H1 (cell line): ENCODE measurements around the gene LEFTY2. TPM values are rescaled to one million over a fixed set of nuclear protein-coding genes. Genes with fewer than 3 reads are reported as not detected.

Source experiments
- ASH2L ChIP-seq: fragments of 200-600, 300-600 bp; sonication (generic); IDR thresholded peaks from one replicate; pipeline ENCODE4 v1.7.1; 2017; ENCODE audit warnings: low read length
- BACH1 ChIP-seq: IDR thresholded peaks from 2 replicates; pipeline ENCODE4 v1.6.1; 2012; ENCODE audit warnings: low read length, improper control_type of control experiment
- BRCA1 ChIP-seq: IDR thresholded peaks from 2 replicates; pipeline ENCODE4 v1.6.1; 2012; ENCODE audit warnings: low read depth, low read length, improper control_type of control experiment
- JUND ChIP-seq: IDR thresholded peaks from 2 replicates; pipeline ENCODE4 v1.6.1; 2011; ENCODE audit warnings: mild to moderate bottlenecking, improper control_type of control experiment, low read length
- KDM4A ChIP-seq: IDR thresholded peaks from one replicate; pipeline ENCODE4 v1.7.1; 2012; ENCODE audit warnings: low read depth, mild to moderate bottlenecking, moderate library complexity, low read length, inconsistent platforms; ENCODE audit not compliant: severe bottlenecking
- KDM5A ChIP-seq: fragments of 200-600 bp; IDR thresholded peaks from 2 replicates; pipeline ENCODE4 v1.7.1; 2012; ENCODE audit warnings: mild to moderate bottlenecking, low read length, inconsistent platforms, mixed read lengths
- POU5F1 ChIP-seq: IDR thresholded peaks from 2 replicates; pipeline ENCODE4 v1.6.1; 2011; ENCODE audit warnings: low read depth, mild to moderate bottlenecking, low read length, moderate library complexity
- RNF2 ChIP-seq: fragments of 200-900, 300-1000 bp; sonication (generic); IDR thresholded peaks from 2 replicates; pipeline ENCODE4 v1.7.1; 2016; ENCODE audit warnings: borderline replicate concordance, low read depth, mild to moderate bottlenecking, antibody characterized with exemption, low read length; ENCODE audit not compliant: poor library complexity, severe bottlenecking; ENCODE audit errors: missing control alignments
- SIX5 ChIP-seq: IDR thresholded peaks from 2 replicates; pipeline ENCODE4 v1.6.1; 2011; ENCODE audit warnings: mild to moderate bottlenecking, low read depth, low read length
- TAF1 ChIP-seq: IDR thresholded peaks from 2 replicates; pipeline ENCODE4 v1.6.1; 2011; ENCODE audit warnings: mild to moderate bottlenecking, low read depth, low read length
- polyA plus RNA-seq, 7 experiments: library from polyadenylated mRNA; depleted of rRNA in 3 of 7; stranded (reverse) in 5 of 7; unstranded in 2 of 7; fragments of >200 nt in 5 of 7; fragments of 200-250 nt in 2 of 7; gene quantifications; 1 replicate in 5 of 7; 2 replicates in 1 of 7; 4 replicates in 1 of 7; pipeline versions ENCODE4 v1.2.1 to v1.2.3, GENCODE V29; 2011 to 2013; ENCODE audit warnings: missing spikeins in 2 of 7, mixed read lengths in 2 of 7
- total RNA-seq: library from RNA; stranded (reverse); fragmentation: NEBNext Ultra II Directional; extraction: Animal tissue kit (Norgen Biotek cat#: 25700); gene quantifications from 2 replicates; pipeline ENCODE4 v1.2.1, GENCODE V29; 2021

The LEFTY2 gene
- total and polyA plus RNA-seq, 2 of the 8 experiments (the other 6 are each of a cell fraction or from before 2014, with no cell fraction given): 2.6 to 4.3 TPM

GRCh38 chr1:225897595-225898514 lies 43.2 kb downstream of the LEFTY2 start (continued):
- TF ChIP-seq BACH1: no peak
- no peak for TF ChIP-seq BRCA1
- TF ChIP-seq SIX5: no peak
- no peak for TF ChIP-seq POU5F1
- no peak for TF ChIP-seq JUND
- no peak for TF ChIP-seq TAF1
- TF ChIP-seq KDM4A: no peak
- TF ChIP-seq RNF2: no peak
- no peak for TF ChIP-seq ASH2L
- no peak for TF ChIP-seq KDM5A
- TF ChIP-seq, all 59 proteins: peak for 0
